Naive thymus-derived CD4-positive, alpha-beta T cell (primary cell): Measurements from ENCODE around the gene TET2. TPM values are rescaled to one million over a fixed set of nuclear protein-coding genes. Genes with fewer than 3 reads are reported as not detected.

Experiments
- ATAC-seq: fragments of 150-1000 bp; cut with Tn5 transposase; 2 replicates; pipeline ENCODE4 v1.10.0; 2021; ENCODE audit warnings: mild to moderate bottlenecking, moderate library complexity
- CTCF ChIA-PET: fragments of 350-600 bp; sonication (Branson Sonifier 250); formaldehyde crosslinking; loops from one replicate; lab custom pipeline; 2021; ENCODE audit warnings: antibody characterized with exemption; lab: Charles Lee
- POLR2A ChIA-PET: fragments of 350-600 bp; sonication (Branson Sonifier 250); formaldehyde crosslinking; loops from one replicate; lab custom pipeline; 2021; ENCODE audit warnings: antibody characterized with exemption, inconsistent platforms; lab: Charles Lee
- DNase-seq, 9 donors: peaks; one replicate each; pipeline versions ENCODE4 v3.0.0 to v3.0.0-alpha.2; 2020 to 2022; ENCODE audit warnings: mixed read lengths in 1 of 9
- H3K27ac ChIP-seq: one replicate; pipeline ENCODE4 v1.7.0; 2013; ENCODE audit warnings: mild to moderate bottlenecking, low read depth, low read length, moderate library complexity
- H3K27me3 ChIP-seq, 2 donors: one replicate each; pipeline ENCODE4 v1.7.0; 2013; ENCODE audit warnings: low read length in 2 of 2, mild to moderate bottlenecking in 2 of 2, moderate library complexity in 2 of 2; ENCODE audit not compliant: control insufficient read depth in 2 of 2, insufficient read depth in 2 of 2
- H3K36me3 ChIP-seq, 3 experiments: 1 replicate in 2 of 3; 2 replicates in 1 of 3; pipeline ENCODE4 v1.7.0; 2013; ENCODE audit warnings: low read length in 3 of 3, mild to moderate bottlenecking in 3 of 3, moderate library complexity in 1 of 3; ENCODE audit not compliant: insufficient read depth in 3 of 3, control insufficient read depth in 2 of 3
- H3K4me1 ChIP-seq, 2 donors: one replicate each; pipeline ENCODE4 v1.7.0; 2013; ENCODE audit warnings: low read length in 2 of 2, mild to moderate bottlenecking in 2 of 2, moderate library complexity in 1 of 2; ENCODE audit not compliant: control insufficient read depth in 2 of 2, insufficient read depth in 2 of 2
- H3K4me3 ChIP-seq: 2 replicates; pipeline ENCODE4 v1.7.0; 2013; ENCODE audit warnings: mild to moderate bottlenecking, low read length
- H3K9me3 ChIP-seq, 3 experiments: 1 replicate in 2 of 3; 2 replicates in 1 of 3; pipeline ENCODE4 v1.7.0; 2013; ENCODE audit warnings: low read length in 3 of 3; ENCODE audit not compliant: control insufficient read depth in 2 of 3
- H3K27ac Mint-ChIP-seq, 9 donors: one replicate each; pipeline ENCODE4 v1.8.0; 2020 to 2022; ENCODE audit warnings: mixed read lengths in 9 of 9, mild to moderate bottlenecking in 8 of 9, moderate library complexity in 5 of 9, inconsistent platforms in 2 of 9
- H3K27me3 Mint-ChIP-seq, 5 donors: one replicate each; pipeline ENCODE4 v1.8.0; 2021 to 2022; ENCODE audit warnings: mixed read lengths in 5 of 5, mild to moderate bottlenecking in 1 of 5
- H3K36me3 Mint-ChIP-seq, 5 donors: one replicate each; pipeline ENCODE4 v1.8.0; 2020 to 2022; ENCODE audit warnings: mixed read lengths in 5 of 5, mild to moderate bottlenecking in 3 of 5, inconsistent platforms in 1 of 5
- H3K4me1 Mint-ChIP-seq, 7 donors: one replicate each; pipeline ENCODE4 v1.8.0; 2020 to 2022; ENCODE audit warnings: mixed read lengths in 7 of 7, mild to moderate bottlenecking in 3 of 7, inconsistent platforms in 1 of 7
- H3K4me3 Mint-ChIP-seq, 10 donors: one replicate each; pipeline ENCODE4 v1.8.0; 2020 to 2022; ENCODE audit warnings: mild to moderate bottlenecking in 10 of 10, mixed read lengths in 10 of 10, moderate library complexity in 6 of 10, inconsistent platforms in 2 of 10
- H3K9me3 Mint-ChIP-seq, 11 donors: one replicate each; pipeline ENCODE4 v1.8.0; 2020 to 2022; ENCODE audit warnings: mixed read lengths in 11 of 11, mild to moderate bottlenecking in 4 of 11, inconsistent platforms in 1 of 11, moderate library complexity in 1 of 11
- intact Hi-C, 2 donors: fragments of 100-400 bp; cut with micrococcal nuclease; formaldehyde crosslinking; loops; one replicate each; pipeline ENCODE4 v1.15.1; 2023
- polyA plus RNA-seq, 2 donors: library from polyadenylated mRNA; unstranded; fragments of 300-500 nt; fragmentation: Illumina TruSeq; gene quantifications; one replicate each; pipeline ENCODE4 v1.2.3, GENCODE V29; 2021
- total RNA-seq, 6 experiments: library from RNA in 5 of 6; stranded (reverse) in 5 of 6; gene quantifications; 1 replicate in 5 of 6; 2 replicates in 1 of 6; pipeline ENCODE4 v1.2.3 and lab custom pipeline; 2021 to 2026

The TET2 gene
- total and polyA plus RNA-seq, 7 experiments from 2014 or later, result 12.8 to 78.4 (median 19.0) TPM

DNA sequence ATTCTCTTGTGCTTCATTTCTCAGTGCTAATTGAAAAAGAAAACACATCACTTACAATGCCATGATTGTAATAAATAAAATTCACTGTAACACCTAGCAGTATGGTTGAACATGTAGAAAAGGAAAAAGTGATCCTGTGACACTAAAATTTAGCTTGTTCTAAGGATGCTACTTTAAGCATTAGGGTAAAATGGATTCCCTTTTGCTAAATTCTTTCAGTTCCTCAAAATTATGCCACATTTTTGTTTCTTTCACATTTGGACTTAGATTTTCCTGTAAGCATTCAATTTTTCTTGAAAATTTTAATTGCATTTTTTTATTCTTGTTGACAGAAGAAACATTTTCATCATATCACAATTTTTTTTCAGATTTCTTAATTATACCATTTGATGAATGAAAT is 19.4 kb downstream of the TET2 start:
- peaks cover 0 to 4% (median 0%) of the 10 kb centered on the region in 11 donors for H3K9me3 Mint-ChIP-seq
- ATAC-seq (no peak), DNase-seq (no peak)
- Histone ChIP-seq H3K36me3 (no peaks in the 10 kb centered on the region), H3K4me1 (no peaks in the 10 kb centered on the region), H3K4me3 (no peak overlapping the region), H3K27ac (no peak overlapping the region), H3K9me3 (no peaks in the 10 kb centered on the region), H3K27me3 (no peaks in the 10 kb centered on the region)
- H3K27me3 Mint-ChIP-seq, result no peaks in the 10 kb centered on the region
- POLR2A ChIA-PET, result no interaction called here
- CTCF ChIA-PET, result no interaction called here
- intact Hi-C loops, result no loop called here
- no peak overlapping the region for H3K4me3 Mint-ChIP-seq
- H3K36me3 Mint-ChIP-seq, result peaks cover 0 to 41% (median 36%) of the 10 kb centered on the region in 5 donors
- H3K27ac Mint-ChIP-seq, result no peak overlapping the region
- peaks cover 8 to 41% (median 30%) of the 10 kb centered on the region in 7 donors for H3K4me1 Mint-ChIP-seq

DNA sequence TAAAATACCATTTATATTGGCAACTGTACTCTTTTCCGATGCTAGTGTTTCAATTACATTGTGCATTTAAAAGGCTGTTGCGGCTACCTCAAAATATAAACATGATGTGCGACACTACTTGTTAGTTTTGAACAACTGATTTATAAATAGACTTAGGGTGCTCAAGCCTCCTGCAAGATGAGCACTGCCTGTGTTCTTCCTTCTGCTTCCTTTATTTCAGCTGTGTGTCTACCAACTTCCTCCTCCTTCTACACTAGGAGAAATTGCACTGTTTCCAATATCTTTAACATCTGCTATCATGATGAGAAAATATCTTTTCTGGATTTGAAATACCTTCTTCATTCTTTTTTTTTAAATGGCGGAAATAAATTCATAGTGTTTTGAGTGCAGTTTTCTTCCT is 24.0 kb downstream of the TET2 start:
- Histone ChIP-seq H3K9me3 (no peaks in the 10 kb centered on the region), H3K4me1 (no peaks in the 10 kb centered on the region), H3K27ac (no peak overlapping the region), H3K4me3 (no peak overlapping the region), H3K27me3 (no peaks in the 10 kb centered on the region), H3K36me3 (no peaks in the 10 kb centered on the region)
- DNase-seq (no peak), ATAC-seq (peak; percentile 52)
- peaks cover 0 to 21% (median 6%) of the 10 kb centered on the region in 7 donors for H3K4me1 Mint-ChIP-seq
- intact Hi-C loops, result no loop called here
- no peaks in the 10 kb centered on the region for H3K27me3 Mint-ChIP-seq
- no peak overlapping the region for H3K4me3 Mint-ChIP-seq
- POLR2A ChIA-PET, result no interaction called here
- H3K36me3 Mint-ChIP-seq, result peaks cover 4 to 62% (median 56%) of the 10 kb centered on the region in 5 donors
- CTCF ChIA-PET, result no interaction called here
- H3K27ac Mint-ChIP-seq, result no peak overlapping the region
- H3K9me3 Mint-ChIP-seq, result peaks cover 0 to 17% (median 9%) of the 10 kb centered on the region in 11 donors

DNA sequence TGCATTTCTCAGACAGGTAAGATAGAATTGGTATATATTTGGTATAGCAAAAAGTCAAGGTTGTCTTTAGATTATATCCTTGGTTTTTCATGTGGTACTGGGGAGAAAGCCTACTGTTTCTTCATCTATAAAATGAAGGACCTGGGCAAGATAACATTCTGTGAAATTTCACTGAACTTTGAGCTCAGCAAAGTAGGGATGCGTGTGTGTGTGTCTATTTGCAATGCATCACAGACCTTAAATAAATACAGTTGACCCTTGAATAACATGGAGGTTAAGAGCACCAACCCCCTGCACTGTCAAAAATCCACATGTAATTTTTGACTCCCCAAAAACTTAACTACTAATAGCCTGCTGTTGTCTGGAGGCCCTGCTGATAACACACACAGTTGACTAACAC is 25.2 kb downstream of the TET2 start:
- no peak overlapping the region for H3K4me3 Mint-ChIP-seq
- H3K36me3 Mint-ChIP-seq, result peaks cover 4 to 72% (median 64%) of the 10 kb centered on the region in 5 donors
- no peaks in the 10 kb centered on the region for H3K36me3 ChIP-seq
- no peak overlapping the region for H3K27ac ChIP-seq
- peaks cover 0 to 25% (median 12%) of the 10 kb centered on the region in 11 donors for H3K9me3 Mint-ChIP-seq
- ChIA-PET POLR2A (no interaction called here), CTCF (no interaction called here)
- intact Hi-C loops, result no loop called here
- H3K9me3 ChIP-seq, result no peaks in the 10 kb centered on the region
- H3K4me1 Mint-ChIP-seq, result peaks cover 0 to 21% (median 6%) of the 10 kb centered on the region in 7 donors
- ATAC-seq (no peak), DNase-seq (no peak)
- no peaks in the 10 kb centered on the region for H3K27me3 ChIP-seq
- no peaks in the 10 kb centered on the region for H3K4me1 ChIP-seq
- H3K27ac Mint-ChIP-seq, result no peak overlapping the region
- H3K27me3 Mint-ChIP-seq, result no peaks in the 10 kb centered on the region
- H3K4me3 ChIP-seq, result no peak overlapping the region

DNA sequence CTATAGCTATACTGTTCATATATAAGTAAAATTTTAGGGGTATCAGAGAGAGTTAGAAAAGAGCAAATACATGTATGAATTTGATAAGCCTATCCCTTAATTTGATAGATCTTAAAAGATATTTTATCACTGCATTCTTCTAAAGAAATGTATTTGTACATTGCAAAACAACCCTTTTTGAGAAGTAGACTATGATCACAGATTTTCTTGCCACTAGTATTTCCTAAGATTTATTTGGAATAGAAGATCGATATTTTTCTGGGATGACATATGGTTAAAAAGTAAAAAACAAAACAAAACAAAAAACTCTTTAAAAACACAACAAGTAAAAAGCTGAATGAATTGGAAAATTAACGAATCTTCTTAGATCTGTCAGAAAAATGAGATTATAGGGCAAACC is 27.4 kb downstream of the TET2 start:
- Mint-ChIP-seq H3K27me3 (no peaks in the 10 kb centered on the region), H3K4me1 (peaks cover 0 to 23% (median 11%) of the 10 kb centered on the region in 7 donors), H3K9me3 (peaks cover 0 to 25% (median 12%) of the 10 kb centered on the region in 11 donors), H3K36me3 (peaks cover 4 to 66% (median 54%) of the 10 kb centered on the region in 5 donors), H3K4me3 (no peak overlapping the region), H3K27ac (peak overlapping the region in 1 of 9 donors; percentile 15)
- intact Hi-C loops, result no loop called here
- no peak for DNase-seq
- no peaks in the 10 kb centered on the region for H3K27me3 ChIP-seq
- no peaks in the 10 kb centered on the region for H3K36me3 ChIP-seq
- H3K4me3 ChIP-seq, result no peak overlapping the region
- no peaks in the 10 kb centered on the region for H3K4me1 ChIP-seq
- no peaks in the 10 kb centered on the region for H3K9me3 ChIP-seq
- ChIA-PET CTCF (no interaction called here), POLR2A (no interaction called here)
- no peak overlapping the region for H3K27ac ChIP-seq
- ATAC-seq, result no peak

DNA sequence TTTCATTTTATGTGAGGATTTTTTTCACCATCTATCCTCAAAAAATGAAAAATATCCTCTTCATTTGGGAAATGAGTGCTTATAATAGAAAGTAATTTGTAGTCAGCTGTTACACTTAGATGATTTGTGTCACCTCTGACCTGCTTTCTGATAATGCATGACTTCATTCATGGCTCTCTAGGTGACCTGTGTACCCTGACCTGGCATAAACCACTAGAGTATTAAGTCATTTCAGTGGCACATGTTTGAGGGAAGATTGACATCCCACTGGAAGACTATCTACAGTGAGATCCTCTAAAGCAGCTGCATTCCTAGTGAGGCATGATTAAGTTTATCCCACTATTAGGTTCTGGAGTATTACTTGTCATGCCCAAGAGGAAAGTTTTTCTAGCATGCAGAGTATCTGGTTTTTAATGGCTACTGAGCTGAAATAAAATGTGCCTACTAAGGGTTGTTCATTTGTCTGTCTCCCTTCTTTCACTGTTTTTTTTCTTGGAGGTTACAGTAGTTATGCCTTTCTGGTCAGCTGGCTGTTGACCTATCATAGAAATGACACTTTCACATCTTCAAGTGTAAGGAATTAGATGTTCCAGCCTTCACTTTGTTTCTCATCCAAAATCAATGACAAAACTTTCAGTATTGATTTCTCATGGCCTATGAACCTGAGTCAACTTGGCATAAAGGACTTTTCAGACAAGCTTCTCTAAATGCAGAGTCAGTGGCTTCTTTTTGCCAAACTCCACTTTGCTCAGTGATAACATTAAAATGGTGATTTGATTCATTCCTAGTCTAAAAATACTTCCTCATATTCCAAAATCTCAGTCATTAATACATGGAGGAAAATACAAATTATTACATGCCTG is 33.1 kb downstream of the TET2 start:
- Mint-ChIP-seq H3K27ac (no peak overlapping the region), H3K27me3 (no peaks in the 10 kb centered on the region), H3K4me1 (peaks cover 15 to 35% (median 24%) of the 10 kb centered on the region in 7 donors), H3K9me3 (peaks cover 0 to 23% (median 7%) of the 10 kb centered on the region in 11 donors), H3K4me3 (no peak overlapping the region), H3K36me3 (peaks cover 0 to 39% (median 22%) of the 10 kb centered on the region in 5 donors)
- no peak overlapping the region for H3K4me3 ChIP-seq
- no peaks in the 10 kb centered on the region for H3K9me3 ChIP-seq
- intact Hi-C loops, result no loop called here
- ATAC-seq (no peak), DNase-seq (no peak)
- no peaks in the 10 kb centered on the region for H3K27me3 ChIP-seq
- no peak overlapping the region for H3K27ac ChIP-seq
- H3K4me1 ChIP-seq, result peaks cover 0 to 9% of the 10 kb centered on the region in 2 donors
- no peaks in the 10 kb centered on the region for H3K36me3 ChIP-seq
- POLR2A ChIA-PET, result no interaction called here
- CTCF ChIA-PET, result interaction anchor here (0.8 kb wide), 1 partner anchor 18 kb away, joined by 4 read pairs; no protein-coding TSS in a partner anchor

DNA sequence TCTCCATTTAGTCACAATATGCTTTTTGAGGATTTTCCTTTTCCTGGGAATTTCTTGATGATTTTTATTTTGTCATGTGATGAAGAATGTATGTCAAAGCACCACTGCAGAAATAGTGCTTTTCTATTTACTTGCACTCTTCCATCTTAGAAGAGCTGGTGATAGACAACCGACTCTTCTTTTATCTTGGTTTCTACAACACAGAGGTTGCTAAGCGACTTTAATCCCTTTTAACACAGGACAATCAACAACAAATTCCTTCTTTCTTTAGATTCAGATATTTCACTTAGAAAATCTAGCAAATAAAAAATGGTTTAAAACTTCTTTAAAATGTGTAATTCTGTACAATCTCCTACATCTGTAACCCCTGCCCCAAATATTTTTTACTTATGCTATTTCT is 34.6 kb downstream of the TET2 start:
- ATAC-seq, result no peak

More for the DNA sequence above, 34.6 kb downstream of the TET2 start:
- no peak for DNase-seq
- Histone ChIP-seq H3K27ac (no peak overlapping the region), H3K4me3 (no peak overlapping the region), H3K9me3 (no peaks in the 10 kb centered on the region), H3K36me3 (no peaks in the 10 kb centered on the region), H3K4me1 (peaks cover 0 to 12% of the 10 kb centered on the region in 2 donors), H3K27me3 (no peaks in the 10 kb centered on the region)
- ChIA-PET CTCF (no interaction called here), POLR2A (no interaction called here)
- intact Hi-C loops, result no loop called here
- H3K27me3 Mint-ChIP-seq, result no peaks in the 10 kb centered on the region
- peaks cover 0 to 31% (median 10%) of the 10 kb centered on the region in 5 donors for H3K36me3 Mint-ChIP-seq
- no peak overlapping the region for H3K4me3 Mint-ChIP-seq
- peaks cover 17 to 38% (median 32%) of the 10 kb centered on the region in 7 donors for H3K4me1 Mint-ChIP-seq
- peak overlapping the region in 1 of 9 donors; percentile 19 for H3K27ac Mint-ChIP-seq
- peaks cover 0 to 11% (median 0%) of the 10 kb centered on the region in 11 donors for H3K9me3 Mint-ChIP-seq
